Superior temporal gyrus (tissue), 1 donor: ENCODE data around the gene DCLK2.
A peak's percentile ranks its signal among the peaks of the same experiment; 100 is the strongest.

ENCODE experiments used
- DNase-seq: peaks from one replicate; pipeline ENCODE4 v3.0.0-alpha.2; 2016; ENCODE audit errors: extremely low spot score

The DCLK2 gene

GRCh38 chr4:150117094-150117493 lies 38.8 kb downstream of the DCLK2 start:
- peak; percentile 70 for DNase-seq

DNA sequence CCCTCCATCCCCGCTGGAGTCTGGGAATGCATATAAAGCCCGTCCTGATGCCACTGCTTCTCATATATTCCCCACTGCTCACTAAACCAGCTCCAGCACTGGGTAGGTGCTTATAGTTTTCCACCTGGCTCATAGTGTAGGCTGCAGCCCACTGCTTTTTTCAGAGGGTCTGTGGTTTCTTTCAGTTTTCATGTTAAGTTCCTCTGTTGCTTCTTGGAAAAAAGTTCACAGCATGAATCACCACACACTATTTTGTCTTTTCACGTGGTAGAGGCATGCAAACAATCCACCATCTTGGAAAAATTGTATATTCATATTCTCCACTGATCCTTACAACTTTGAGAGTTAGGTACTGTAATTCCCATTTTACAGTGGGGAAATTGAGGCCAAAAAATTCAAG lies 39.4 kb downstream of the DCLK2 start:
- no peak for DNase-seq

DNA sequence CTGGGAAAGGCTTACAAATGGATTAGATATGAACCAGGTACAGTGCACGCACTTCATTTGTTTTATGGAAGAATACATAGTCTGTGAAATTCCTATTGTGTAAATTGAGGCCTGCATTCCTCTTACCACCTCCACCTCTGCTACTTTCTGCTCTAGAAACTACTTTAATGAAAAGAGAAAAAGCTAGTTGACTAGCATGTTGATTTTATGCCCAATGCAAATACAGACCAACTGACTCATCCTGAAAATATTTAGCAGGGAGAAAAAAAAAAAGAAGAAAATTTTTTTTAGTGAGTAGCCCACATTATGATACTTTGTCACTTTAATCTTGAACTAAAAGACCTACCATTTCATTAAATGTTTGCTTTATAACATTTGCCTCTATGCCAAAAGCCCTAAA lies 41.2 kb downstream of the DCLK2 start:
- DNase-seq: no peak

GRCh38 chr4:150123087-150123486 lies 44.8 kb downstream of the DCLK2 start:
- no peak for DNase-seq

GRCh38 chr4:150123796-150124677 lies 45.8 kb downstream of the DCLK2 start:
- peak; percentile 74 for DNase-seq

DNA sequence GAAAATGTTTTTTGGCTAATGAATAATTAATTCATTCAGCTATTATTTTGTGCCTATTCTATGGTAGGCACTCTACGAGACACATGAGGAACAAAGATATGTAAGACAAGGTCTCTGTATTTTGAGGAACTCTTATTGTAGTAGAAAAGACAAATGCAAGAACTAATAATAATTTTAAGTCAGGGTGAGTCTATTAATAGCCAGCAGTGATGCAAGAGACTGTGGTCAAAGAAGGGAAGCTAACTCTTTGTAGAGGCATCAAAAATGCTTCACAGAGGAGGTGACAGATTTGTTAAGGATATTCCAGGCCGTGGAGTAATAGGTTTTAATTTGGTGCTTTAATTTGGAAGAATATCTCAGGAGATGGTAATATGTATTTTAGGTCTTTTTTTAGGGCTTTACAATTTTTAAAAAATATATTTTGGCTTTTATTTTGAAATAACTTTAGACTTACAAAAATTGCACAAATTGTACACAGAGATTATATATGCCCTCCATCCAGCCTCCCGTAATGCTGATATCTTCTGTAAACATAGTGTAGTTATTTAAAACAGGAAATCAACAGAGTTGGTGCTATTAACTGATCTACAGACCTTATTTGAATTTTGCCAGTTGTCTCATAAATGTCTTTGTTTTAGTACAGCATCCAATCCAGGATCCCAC lies 48.1 kb downstream of the DCLK2 start:
- DNase-seq: no peak

DNA sequence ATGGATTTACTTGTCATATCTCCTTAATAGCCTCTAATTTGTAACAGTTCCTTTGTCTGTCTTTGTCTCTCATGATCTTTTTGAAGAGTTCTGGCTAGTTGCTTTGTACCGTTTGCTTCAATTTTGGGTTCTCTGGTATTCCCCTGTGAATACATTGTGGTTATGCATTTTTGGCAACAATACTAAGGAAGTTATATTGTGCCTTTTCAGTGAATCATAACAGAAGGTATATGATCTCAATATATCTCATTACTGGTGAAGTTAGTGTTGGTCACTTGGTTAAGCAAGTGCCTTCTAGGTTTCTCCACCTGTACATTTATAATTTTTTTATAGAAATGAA lies 48.6 kb downstream of the DCLK2 start:
- DNase-seq: no peak

DNA sequence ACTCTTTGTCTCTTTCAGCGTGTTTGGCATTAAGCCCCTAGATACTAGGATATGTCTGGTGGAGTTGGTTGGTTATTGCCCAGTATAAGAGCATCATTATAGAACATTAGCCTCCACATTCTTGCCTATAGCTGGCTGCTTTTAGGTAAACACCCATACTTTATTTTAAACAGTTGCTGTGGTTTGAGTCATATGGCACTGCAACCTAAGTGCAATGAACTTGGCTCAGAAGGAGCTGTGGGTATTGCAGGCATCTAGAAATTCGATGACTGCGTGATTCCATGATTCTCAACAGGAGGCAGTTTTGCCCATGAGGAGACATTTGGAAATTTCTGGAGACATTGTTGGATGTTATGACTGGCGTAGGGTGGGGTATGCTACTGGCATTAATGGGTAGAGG lies 49.5 kb downstream of the DCLK2 start:
- no peak for DNase-seq

DNA sequence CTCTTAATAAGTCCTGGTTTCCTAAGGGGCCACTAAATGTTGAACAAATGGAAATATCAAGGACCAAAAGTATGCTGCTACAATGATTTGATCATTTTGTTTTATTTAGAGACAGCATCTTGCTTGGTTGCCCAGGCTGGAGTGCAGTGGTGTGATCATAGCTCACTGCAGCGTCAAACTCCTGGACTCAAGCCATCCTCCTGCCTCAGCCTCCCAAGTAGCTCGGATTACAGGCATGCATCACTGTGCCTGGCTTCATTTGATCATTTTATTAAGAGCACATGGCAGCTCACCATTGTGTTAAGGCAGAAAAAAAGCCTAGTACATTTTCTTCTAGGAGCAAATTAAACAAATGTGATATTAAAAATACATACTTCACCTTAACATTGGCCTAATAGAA lies 52.7 kb downstream of the DCLK2 start:
- DNase-seq: no peak

DNA sequence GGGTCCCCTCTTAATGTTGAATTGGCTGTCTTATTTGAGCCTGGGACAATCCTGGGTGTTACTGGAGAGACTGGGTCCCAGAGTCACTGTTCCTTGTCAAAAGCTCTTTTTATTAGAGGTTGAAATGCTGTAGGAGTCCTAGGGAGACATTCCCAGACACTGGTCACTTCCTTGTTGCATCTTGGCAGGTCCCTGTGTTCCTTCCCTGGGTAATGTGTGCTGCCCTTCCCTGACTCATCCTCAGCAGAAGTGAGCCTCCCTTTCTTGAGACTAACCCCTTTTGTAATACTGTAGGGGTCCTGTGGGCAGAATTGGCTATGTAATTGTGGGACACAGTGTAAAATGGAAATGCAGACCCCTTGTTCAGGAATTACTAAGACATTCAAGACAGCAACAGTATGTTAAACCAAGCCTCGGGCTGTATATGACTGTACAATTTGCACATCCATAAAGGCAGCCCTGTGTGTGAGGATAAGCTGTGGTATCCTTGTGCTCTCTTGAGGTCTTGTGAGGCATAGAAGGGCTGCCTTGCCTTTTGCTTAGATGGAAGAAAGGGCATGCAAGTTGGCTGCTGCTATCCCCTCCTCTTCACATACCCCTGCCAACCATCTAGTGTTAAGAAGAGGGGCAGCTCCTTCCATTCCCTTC lies 53.5 kb downstream of the DCLK2 start:
- DNase-seq: no peak

DNA sequence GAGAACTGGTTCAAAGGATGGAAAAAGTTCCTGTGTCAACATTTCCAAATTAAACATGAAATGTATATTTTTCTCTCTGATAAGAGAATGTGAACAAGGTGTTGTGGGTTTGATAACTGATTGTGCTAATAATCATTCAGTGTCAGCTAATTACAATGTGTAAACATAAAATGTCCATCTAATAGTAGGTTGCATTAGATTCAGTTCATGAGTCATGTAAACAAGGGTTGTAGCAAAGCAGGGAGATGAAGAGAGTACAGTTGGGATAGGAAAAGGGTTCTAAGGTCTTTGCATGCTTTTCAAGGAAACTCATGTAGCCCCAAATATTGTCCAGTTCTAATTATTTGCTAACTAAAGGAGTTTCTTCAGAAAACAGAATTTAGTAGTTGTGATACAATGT lies 55.4 kb downstream of the DCLK2 start:
- DNase-seq: no peak

DNA sequence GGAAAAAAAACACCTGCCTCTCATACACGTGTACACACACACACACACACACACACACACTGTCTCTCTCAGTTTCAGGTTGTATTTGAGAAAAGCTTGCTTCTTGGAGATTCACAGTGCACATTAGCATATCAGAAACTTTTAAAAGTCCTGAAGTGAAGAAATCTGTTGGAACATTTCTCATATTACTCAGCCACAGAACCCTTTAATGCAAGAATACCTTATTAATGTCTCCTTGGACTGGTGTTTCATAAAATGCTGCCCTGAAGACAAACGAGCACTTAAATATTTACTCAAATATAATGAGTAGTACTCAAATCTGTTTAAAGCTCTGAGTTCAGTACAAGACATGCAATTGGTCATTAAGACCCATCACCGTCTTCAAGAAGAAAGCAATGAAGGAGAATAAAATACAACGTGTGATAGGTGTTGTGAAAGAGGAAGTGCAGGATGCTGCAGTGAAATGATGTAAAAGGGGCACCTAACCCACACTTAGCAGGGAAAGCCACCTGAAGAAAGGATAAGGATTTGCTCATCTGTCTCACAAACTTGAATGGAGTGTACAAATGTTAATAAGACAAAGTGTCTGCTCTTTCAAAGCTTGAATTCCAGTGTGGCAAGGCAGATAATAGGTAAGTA lies 57.0 kb downstream of the DCLK2 start:
- no peak for DNase-seq

DNA sequence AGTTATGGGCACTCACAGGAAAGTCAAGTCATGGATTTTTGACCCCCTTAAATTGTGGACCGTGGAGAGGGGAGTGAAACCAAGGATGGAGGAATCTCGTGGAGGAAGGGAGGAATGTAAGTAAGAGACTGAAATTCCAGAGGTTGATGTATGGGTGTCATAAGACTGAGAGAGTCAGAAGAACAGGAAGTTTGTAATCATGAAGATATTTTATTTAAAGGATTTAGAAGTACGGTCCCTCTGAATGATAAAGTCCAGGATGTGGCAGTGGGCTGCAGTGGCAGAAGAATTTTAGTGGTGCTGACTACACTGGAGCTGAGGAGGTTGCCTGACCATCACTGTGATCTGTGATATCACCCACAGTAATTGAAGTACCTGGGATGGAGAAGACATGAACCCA lies 57.8 kb downstream of the DCLK2 start:
- DNase-seq: no peak

GRCh38 chr4:150136481-150136880 lies 58.2 kb downstream of the DCLK2 start:
- no peak for DNase-seq

DNA sequence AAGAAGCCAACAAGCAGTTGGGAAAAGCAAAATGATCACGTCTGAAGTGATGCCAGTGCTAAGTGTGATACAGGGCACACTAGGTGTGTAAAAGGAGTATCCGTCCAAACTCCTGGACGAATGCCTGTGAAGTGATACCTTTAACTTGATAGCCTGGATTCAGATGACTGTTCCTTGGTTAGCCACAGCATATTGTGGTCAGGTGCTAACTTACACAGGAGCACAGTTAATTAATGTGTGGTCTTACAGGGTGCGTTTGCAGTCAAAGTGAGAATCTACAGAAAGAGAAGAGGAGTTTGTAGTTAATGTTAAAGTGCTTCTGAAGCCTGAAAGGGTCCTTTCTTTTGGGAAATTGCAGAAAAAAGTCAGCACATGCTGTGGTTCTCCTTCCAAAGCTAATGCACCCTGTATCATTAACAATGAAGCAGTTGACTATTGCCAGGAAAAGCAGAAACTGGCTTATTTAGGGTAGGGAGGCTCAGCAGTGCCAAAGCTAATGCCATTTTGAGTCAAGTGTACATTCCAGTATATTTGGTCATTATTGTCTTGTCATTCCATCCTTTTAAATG lies 61.1 kb downstream of the DCLK2 start:
- no peak for DNase-seq

DNA sequence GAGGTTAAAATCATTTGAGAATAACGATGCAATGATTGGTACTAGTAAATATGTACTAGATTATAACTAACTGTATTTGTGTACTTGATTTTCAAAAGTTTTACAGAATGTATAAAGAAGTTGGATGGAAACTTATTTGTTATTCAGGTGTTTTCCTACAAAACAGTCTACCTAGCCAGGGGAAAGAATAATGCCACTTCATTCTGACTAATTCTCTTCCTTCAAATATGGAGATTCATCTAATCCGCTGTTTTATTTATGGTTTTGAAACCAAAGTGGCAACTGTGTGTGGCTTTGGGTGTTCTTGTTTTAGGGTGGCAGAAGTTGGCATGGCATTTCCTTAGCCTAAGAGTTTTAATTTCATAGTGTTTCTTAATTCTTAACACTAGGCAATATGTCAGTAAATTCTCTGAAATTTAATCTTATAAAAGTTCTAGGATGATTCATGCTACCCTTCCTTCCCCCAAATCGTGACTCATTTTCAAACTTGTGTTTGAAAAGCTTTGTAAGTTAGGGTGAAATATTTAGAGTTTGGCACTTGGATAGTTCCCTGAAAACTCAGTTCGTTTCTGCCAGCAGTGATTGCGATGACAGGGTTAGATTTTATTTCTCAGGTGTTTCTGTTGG lies 62.6 kb downstream of the DCLK2 start:
- DNase-seq: peak; percentile 51

DNA sequence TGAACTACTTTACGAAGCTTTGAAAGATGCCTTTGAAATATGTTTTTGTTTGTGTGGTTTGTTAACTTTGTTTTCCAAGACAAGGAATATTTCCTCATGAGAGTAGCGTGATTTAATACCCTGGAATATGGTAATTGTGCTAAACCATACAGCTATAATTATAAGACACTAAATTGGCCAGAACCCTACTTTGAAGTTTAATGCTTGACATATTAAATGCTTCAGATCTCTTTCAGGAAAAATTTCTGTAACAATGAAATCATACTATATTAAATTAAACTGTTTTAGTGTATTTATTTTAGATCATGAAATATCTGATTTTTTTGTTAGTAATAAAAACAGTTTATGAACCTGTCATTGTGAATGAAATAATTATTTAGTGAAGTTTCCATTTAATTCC lies 63.5 kb downstream of the DCLK2 start:
- DNase-seq: no peak

GRCh38 chr4:150142831-150143230 lies 64.6 kb downstream of the DCLK2 start:
- no peak for DNase-seq

- DNase-seq: no peak
Measured at GRCh38 chr4:150145090-150145945, 67.1 kb downstream of the DCLK2 start.

DNA sequence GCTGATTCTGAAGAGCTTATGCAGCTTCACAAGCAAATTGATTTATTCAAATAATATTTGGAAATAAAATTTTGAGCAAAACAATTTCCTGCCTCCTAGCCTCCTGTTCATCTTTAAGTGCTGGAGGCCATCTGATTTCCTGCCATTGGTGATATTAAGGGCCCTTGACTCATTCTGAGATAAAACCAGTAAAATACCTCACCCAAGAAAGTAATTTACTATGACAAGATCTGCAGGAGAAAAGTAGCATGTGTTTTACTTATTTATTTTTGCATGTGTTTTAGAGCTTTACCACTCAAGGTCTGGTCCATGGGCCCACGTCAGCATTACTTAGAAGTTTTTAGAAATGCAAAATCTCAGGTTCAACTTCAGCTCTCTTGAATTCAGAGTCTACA lies 67.7 kb downstream of the DCLK2 start:
- no peak for DNase-seq

GRCh38 chr4:150149381-150149780 lies 71.1 kb downstream of the DCLK2 start:
- DNase-seq: peak; percentile 64
